Measurements from ENCODE around the gene ATM.

DNA sequence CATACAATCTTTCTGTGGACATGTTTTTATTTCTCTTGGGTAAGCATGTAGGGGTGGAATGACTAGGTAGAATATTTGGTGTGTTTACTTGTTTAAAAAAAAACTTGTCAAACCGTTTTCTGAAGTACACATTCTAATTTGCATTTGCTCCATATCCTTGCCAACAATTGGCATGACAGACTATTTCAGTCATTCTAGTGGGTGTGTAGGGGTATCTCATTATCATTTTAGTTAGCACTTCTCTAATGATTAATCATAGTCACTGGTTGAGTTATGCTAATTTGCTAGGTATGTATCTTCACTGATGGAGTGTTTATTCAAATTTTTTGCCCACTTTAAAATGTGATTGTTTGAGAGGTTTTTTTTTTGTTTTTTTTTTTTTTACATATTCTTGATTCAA, 180.2 kb downstream of the ATM start:
- TF ChIP-seq, protein P1, sequence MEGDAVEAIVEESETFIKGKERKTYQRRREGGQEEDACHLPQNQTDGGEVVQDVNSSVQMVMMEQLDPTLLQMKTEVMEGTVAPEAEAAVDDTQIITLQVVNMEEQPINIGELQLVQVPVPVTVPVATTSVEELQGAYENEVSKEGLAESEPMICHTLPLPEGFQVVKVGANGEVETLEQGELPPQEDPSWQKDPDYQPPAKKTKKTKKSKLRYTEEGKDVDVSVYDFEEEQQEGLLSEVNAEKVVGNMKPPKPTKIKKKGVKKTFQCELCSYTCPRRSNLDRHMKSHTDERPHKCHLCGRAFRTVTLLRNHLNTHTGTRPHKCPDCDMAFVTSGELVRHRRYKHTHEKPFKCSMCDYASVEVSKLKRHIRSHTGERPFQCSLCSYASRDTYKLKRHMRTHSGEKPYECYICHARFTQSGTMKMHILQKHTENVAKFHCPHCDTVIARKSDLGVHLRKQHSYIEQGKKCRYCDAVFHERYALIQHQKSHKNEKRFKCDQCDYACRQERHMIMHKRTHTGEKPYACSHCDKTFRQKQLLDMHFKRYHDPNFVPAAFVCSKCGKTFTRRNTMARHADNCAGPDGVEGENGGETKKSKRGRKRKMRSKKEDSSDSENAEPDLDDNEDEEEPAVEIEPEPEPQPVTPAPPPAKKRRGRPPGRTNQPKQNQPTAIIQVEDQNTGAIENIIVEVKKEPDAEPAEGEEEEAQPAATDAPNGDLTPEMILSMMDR (conservative IDR thresholded peaks at IDR 0.05 in 1 of 2, IDR thresholded peaks at IDR 0.05 in 1 of 2; ENCODE audit: extremely low read depth in 1 of 2, insufficient read depth in 1 of 2, low read depth in 1 of 2, low read length in 2 of 2) = no peak
- TF ChIP-seq EZH2 (IDR thresholded peaks at IDR 0.05; ENCODE audit: borderline replicate concordance, low read length) = no peak
